Spinal cord (tissue), 10 donors: Measurements from ENCODE around the gene EHD2. TPM values are rescaled to one million over a fixed set of nuclear protein-coding genes. Genes with fewer than 3 reads are reported as not detected.
"Not testable (repeated sequence)": the region's sequence is repeated elsewhere in the genome, so short reads cannot be mapped to it uniquely, and the experiment has no call there.

Experiments
- DNase-seq, 6 donors: peaks; one replicate each; pipeline versions ENCODE4 v3.0.0 to v3.0.0-alpha.2; 2013 to 2015; ENCODE audit warnings: low spot score in 6 of 6, low read depth in 4 of 6
- H3K27ac ChIP-seq: one replicate; pipeline ENCODE4 v1.5.1; 2013; ENCODE audit warnings: low read depth, low read length, control low read depth
- H3K27me3 ChIP-seq: one replicate; pipeline ENCODE4 v1.6.1; 2013; ENCODE audit warnings: low read length; ENCODE audit not compliant: control insufficient read depth, insufficient read depth
- H3K36me3 ChIP-seq: one replicate; pipeline ENCODE4 v1.6.1; 2013; ENCODE audit warnings: low read length; ENCODE audit not compliant: control insufficient read depth, insufficient read depth
- H3K4me1 ChIP-seq: one replicate; pipeline ENCODE4 v1.6.1; 2013; ENCODE audit warnings: low read length; ENCODE audit not compliant: control insufficient read depth, insufficient read depth
- H3K4me3 ChIP-seq: one replicate; pipeline ENCODE4 v1.5.1; 2013; ENCODE audit warnings: low read depth, low read length, control low read depth
- H3K9me3 ChIP-seq: one replicate; pipeline ENCODE4 v1.6.1; 2013; ENCODE audit warnings: low read length; ENCODE audit not compliant: control insufficient read depth, insufficient read depth
- WGBS: methylation state at CpG from one replicate; pipeline ENCODE4 v1.1.5; 2013; ENCODE audit warnings: missing lambda C conversion rate; ENCODE audit not compliant: insufficient coverage; 5-methylcytosine and 5-hydroxymethylcytosine counted together
- polyA plus RNA-seq, 2 donors: library from polyadenylated mRNA; unstranded; fragments of 120-200 nt; gene quantifications; one replicate each; pipeline ENCODE4 v1.2.1, GENCODE V29; 2013; ENCODE audit not compliant: insufficient read length in 2 of 2
- total RNA-seq, 2 donors: library from RNA; depleted of rRNA in 1 of 2; stranded (reverse); fragments of 120-200 nt in 1 of 2; fragments of >200 nt in 1 of 2; gene quantifications; one replicate each; pipeline versions ENCODE4 v1.2.3 to v1.2.4, GENCODE V29; 2013 to 2014
- donor health status: healthy.

EHD2 gene
- total and polyA plus RNA-seq, 4 donors, result 16.0 to 26.4 (median 20.3) TPM

DNA sequence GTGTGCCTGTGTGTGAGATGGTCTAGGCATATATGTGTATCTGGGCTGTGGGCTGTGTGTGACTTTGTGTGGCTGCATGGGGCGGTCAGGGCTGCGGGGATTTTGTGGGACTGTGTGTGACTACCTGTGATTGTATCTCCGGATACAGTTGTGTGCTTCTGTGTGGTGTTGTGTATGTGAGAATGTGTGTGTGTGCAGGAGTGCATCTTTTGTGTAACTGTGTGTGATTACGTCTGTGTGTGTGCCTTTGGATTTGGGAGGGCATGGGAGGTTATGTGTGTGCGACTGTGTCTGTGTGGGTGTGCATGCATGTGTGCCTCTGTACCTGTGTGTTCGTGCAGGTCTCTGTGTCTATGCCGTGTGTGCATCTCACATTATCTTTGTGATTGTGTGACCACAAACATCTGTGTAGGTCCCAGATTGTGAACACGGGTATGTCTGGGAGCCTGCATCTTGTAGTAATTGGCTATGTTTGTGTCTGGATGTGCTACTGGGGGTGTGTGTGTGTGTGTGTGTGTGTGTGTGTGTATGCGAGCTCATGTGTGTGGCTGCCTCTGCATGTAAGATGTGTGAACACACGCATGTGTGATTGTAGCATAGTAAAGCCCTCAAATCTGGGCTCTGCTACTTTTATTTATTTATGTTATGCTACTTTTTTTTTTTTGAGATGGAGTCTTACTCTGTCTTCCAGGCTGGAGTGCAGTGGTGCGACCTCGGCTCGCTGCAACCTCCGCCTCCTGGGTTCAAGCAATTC is 7.6 kb downstream of the EHD2 start:
- 84% methylated on average over 13 of the region's 14 CpGs for WGBS
- Histone ChIP-seq H3K9me3 (no peaks in the 10 kb centered on the region), H3K4me3 (no peak overlapping the region), H3K4me1 (peaks cover 30% of the 10 kb centered on the region), H3K27me3 (peaks cover under 1% of the 10 kb centered on the region), H3K36me3 (peaks cover 12% of the 10 kb centered on the region), H3K27ac (no peak overlapping the region)
- no peak for DNase-seq

DNA sequence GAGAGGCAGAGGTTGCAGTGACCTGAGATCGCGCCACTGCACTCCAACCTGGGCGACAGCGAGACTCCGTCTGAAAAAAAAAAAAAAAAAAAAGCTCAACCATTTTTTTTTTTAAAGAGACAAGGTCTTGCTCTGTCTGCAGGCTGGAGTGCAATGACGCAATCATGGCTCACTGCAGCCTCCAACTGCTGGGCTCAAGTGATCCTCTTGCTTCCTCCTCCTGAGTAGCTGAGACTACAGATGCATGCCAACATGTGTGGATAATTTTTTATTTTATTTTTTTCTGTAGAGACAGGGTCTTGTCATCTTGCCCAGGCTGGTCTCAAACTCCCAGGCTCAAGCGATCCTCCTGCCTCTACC is 10.3 kb downstream of the EHD2 start:
- Histone ChIP-seq H3K36me3 (peaks cover 8% of the 10 kb centered on the region), H3K4me3 (no peak overlapping the region), H3K27ac (no peak overlapping the region), H3K9me3 (no peaks in the 10 kb centered on the region), H3K4me1 (peaks cover 27% of the 10 kb centered on the region), H3K27me3 (peaks cover 4% of the 10 kb centered on the region)
- 62% methylated on average over 2 of the region's 7 CpGs for WGBS
- peak in 1 of 6 donors; percentile 37 for DNase-seq

DNA sequence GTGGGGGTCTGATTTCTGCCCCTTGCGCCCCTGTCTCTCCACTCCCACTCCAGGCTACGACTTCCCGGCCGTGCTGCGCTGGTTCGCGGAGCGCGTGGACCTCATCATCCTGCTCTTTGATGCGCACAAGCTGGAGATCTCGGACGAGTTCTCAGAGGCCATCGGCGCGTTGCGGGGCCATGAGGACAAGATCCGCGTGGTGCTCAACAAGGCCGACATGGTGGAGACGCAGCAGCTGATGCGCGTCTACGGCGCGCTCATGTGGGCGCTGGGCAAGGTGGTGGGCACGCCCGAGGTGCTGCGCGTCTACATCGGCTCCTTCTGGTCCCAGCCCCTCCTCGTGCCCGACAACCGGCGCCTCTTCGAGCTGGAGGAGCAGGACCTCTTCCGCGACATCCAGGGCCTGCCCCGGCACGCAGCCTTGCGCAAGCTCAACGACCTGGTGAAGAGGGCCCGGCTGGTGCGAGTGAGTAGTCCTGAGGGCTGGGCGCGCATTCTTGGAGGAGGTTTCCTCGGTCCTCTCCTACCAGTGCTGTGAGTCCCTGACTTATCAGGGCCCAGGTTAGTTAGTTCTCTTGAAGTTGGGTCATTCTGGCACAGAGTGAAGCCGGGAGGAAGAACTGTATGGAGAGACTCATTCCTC is 12.7 kb downstream of the EHD2 start:
- Histone ChIP-seq H3K36me3 (peaks cover 14% of the 10 kb centered on the region), H3K9me3 (no peaks in the 10 kb centered on the region), H3K4me3 (no peak overlapping the region), H3K27ac (no peak overlapping the region), H3K4me1 (peaks cover 26% of the 10 kb centered on the region), H3K27me3 (peaks cover 21% of the 10 kb centered on the region)
- 70% methylated on average over 47 of the region's 48 CpGs for WGBS
- no peak for DNase-seq

DNA sequence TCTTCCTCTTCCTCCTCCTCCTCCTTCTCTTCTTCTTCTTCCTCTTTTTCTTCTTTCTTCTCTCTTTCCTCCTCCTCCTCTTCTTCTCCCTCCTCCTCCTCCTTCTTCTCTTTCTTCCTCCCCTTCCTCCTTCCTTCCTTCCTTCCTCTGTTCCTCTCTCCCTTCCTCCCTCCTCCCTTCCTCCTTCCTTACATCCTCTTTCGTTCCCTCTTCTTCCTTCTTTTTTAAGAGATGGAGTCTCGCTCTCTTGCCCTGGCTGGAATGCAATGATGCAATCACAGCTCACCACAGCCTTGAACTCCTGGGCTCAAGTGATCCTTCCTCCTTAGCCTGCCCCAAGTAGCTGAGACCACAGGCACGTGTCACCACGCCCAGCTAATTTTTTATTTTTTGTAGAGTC is 13.2 kb downstream of the EHD2 start:
- Histone ChIP-seq H3K4me1 (peaks cover 26% of the 10 kb centered on the region), H3K9me3 (no peaks in the 10 kb centered on the region), H3K27me3 (peaks cover 21% of the 10 kb centered on the region), H3K4me3 (no peak overlapping the region), H3K36me3 (peaks cover 14% of the 10 kb centered on the region), H3K27ac (no peak overlapping the region)
- 100% methylated on average over 3 of the region's 4 CpGs for WGBS
- DNase-seq, result no peak

DNA sequence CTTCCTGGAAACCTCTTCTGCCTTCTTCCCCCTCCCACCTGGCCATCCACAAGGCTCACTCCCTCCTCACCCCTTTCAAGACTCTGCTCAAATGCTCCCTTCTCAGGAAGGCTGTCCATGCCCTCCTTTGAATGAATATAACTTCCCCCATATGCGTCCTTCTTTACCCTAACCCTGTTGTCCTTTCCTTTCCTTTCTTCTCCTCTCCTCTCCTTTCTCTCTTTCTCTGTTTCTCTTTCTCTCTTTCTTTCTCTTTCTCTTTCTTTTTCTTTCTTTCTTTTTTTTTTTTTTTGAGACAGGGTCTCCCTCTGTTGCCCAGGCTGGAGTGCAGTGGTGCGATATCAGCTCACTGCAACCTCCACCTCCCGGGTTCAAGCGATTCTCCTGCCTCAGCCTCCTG is 15.1 kb downstream of the EHD2 start:
- H3K4me1 ChIP-seq, result peaks cover 20% of the 10 kb centered on the region
- 89% methylated on average over 1 of the region's 4 CpGs for WGBS
- H3K4me3 ChIP-seq, result not testable (repeated sequence)

DNA sequence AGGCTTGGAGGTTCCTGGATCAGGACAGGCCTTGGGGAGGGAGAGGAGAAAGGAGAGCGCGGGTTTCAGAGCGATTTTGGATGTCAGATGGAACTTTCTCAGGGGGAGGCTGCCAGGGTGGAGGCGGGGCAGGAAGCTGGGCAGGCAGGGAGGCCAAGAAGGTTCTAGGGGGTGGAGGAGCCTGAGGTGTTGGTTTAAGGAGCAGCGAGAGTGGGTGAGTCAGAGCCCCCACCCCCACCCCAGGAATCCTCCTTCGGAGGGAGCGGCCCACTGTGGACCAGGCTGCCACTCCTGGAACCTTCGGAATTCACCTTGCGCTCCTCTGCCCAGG is 16.2 kb downstream of the EHD2 start:
- Histone ChIP-seq H3K9me3 (no peaks in the 10 kb centered on the region), H3K4me3 (no peak overlapping the region), H3K36me3 (peaks cover 14% of the 10 kb centered on the region), H3K4me1 (peaks cover 15% of the 10 kb centered on the region), H3K27me3 (peaks cover 21% of the 10 kb centered on the region), H3K27ac (no peak overlapping the region)
- no peak for DNase-seq
- 13% methylated on average over 8 of the region's 9 CpGs for WGBS

More for the DNA sequence above, 15.1 kb downstream of the EHD2 start:
- not testable (repeated sequence) for DNase-seq, H3K9me3 ChIP-seq, H3K27ac ChIP-seq
- Histone ChIP-seq H3K36me3 (peaks cover 14% of the 10 kb centered on the region), H3K27me3 (peaks cover 21% of the 10 kb centered on the region)

DNA sequence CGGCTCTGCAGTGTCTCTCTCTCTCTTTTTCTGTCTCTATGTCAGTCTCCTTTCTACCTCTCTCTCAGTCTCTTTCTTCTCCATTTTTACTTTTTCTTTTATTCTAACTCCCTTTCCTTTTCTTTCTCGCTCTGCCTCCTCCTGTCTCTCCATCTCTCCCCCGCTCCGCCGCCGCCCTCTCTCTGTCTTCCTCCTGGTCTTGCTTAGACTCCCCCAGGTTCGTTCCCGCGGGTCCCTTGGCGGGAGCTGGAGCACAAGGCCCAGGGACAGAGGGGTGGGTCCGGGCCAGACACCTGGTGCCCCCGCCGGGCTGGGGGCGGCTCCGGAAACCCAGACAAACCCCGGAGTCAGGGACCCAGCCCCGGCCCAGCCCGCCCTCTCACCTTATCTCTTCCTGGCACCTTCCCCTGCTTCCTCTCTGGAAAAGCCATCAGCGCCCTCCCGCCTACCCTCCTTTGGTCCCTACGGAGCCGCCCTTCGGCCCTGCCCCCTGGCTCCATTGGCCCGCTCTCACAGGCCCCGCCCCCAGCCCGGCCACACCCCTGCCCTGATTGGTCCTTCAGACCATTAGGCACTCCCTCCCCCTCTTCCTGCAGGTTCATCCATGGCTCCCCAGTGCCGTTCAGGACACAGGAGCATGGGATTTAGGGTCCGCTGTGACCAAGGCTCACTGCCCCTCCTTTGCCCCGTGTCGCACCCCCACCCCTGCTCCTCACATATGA is 16.7 kb downstream of the EHD2 start:
- 11% methylated on average over 30 of the region's 30 CpGs for WGBS
- peaks cover 21% of the 10 kb centered on the region for H3K27me3 ChIP-seq

DNA sequence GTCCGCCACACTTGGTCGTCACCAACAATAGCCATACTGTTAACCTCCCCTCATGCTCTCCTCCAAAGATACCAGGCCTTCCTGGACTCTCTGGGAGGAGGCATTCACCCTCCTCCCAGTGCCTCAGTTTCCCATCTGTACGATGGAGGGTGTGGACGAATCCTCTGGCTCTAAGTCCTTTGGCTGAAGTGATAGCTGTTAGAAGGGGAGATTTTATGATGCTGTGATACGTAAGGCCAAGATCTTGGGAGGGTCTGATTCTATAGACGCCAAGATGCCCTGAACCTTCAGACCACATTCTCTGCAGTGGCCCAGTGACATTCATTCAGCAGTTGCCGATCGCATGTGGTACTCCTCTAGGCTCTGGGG is 17.3 kb downstream of the EHD2 start:
- Histone ChIP-seq H3K4me3 (no peak overlapping the region), H3K4me1 (peaks cover 15% of the 10 kb centered on the region), H3K36me3 (peaks cover 14% of the 10 kb centered on the region), H3K27ac (no peak overlapping the region), H3K27me3 (peaks cover 21% of the 10 kb centered on the region), H3K9me3 (no peaks in the 10 kb centered on the region)
- DNase-seq, result no peak
- WGBS, result 88% methylated on average over 4 of the region's 8 CpGs

More for the DNA sequence above, 16.7 kb downstream of the EHD2 start:
- Histone ChIP-seq H3K4me3 (no peak overlapping the region), H3K36me3 (peaks cover 14% of the 10 kb centered on the region), H3K27ac (peak overlapping the region; percentile 47), H3K4me1 (peaks cover 15% of the 10 kb centered on the region), H3K9me3 (no peaks in the 10 kb centered on the region)
- DNase-seq, result peak in 2 of 6 donors; percentile 11 to 40

DNA sequence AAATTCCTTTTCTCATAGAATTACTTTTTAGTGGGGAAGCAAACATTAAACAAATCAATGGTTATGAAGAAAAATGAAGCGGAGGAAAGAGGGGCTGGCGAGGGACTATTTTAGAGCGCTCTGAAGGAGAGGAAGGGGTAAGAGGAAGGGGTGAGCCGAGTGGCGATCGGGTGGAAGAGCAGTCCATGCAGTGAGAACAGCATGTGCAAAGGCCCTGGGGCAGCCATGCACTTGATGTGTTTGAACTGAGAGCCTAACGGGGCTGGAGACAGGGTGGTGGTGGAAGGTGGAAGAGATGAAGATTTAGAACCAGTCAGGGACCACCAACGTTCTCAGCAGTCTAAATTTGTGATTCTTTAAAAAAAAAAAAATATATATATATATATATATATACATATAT is 17.7 kb downstream of the EHD2 start:
- Histone ChIP-seq H3K27ac (no peak overlapping the region), H3K9me3 (no peaks in the 10 kb centered on the region), H3K36me3 (peaks cover 10% of the 10 kb centered on the region), H3K4me1 (peaks cover 15% of the 10 kb centered on the region), H3K27me3 (peaks cover 20% of the 10 kb centered on the region), H3K4me3 (no peak overlapping the region)
- DNase-seq, result no peak
- WGBS, result 95% methylated on average over 6 of the region's 8 CpGs
